Calu3 (cell line): ENCODE data around the gene FGF18. TPM values are rescaled to one million over a fixed set of nuclear protein-coding genes. Genes with fewer than 3 reads are reported as not detected.

ENCODE experiments used
- BruUV-seq: library from RNA; stranded (reverse); fragments of 400-500 nt; replicated peaks from 2 replicates; lab custom pipeline; 2021; lab: Mats Ljungman, UMichigan
- CTCF ChIA-PET: fragments of 300-600 bp; sonication (Branson Sonifier 250); formaldehyde crosslinking; loops from one replicate; lab custom pipeline; 2022; ENCODE audit warnings: antibody characterized with exemption; lab: Charles Lee
- DNase-seq: peaks from one replicate; pipeline ENCODE4 v3.0.0; 2022
- H3K27ac Mint-ChIP-seq: one replicate; pipeline ENCODE4 v1.8.0; 2022; ENCODE audit warnings: mixed read lengths; ENCODE audit not compliant: unreplicated experiment
- H3K27me3 Mint-ChIP-seq: one replicate; pipeline ENCODE4 v1.8.0; 2022; ENCODE audit warnings: mixed read lengths; ENCODE audit not compliant: unreplicated experiment
- H3K36me3 Mint-ChIP-seq: one replicate; pipeline ENCODE4 v1.8.0; 2022; ENCODE audit warnings: mild to moderate bottlenecking, moderate library complexity, mixed read lengths; ENCODE audit not compliant: insufficient read depth, unreplicated experiment
- H3K4me1 Mint-ChIP-seq: one replicate; pipeline ENCODE4 v1.8.0; 2022; ENCODE audit warnings: mild to moderate bottlenecking, low read depth, mixed read lengths; ENCODE audit not compliant: unreplicated experiment
- H3K4me3 Mint-ChIP-seq: one replicate; pipeline ENCODE4 v1.8.0; 2022; ENCODE audit warnings: mild to moderate bottlenecking, low read depth, moderate library complexity, mixed read lengths; ENCODE audit not compliant: unreplicated experiment
- H3K9me3 Mint-ChIP-seq: one replicate; pipeline ENCODE4 v1.8.0; 2022; ENCODE audit warnings: low read depth, mixed read lengths; ENCODE audit not compliant: unreplicated experiment
- intact Hi-C: fragments of 100-400 bp; cut with micrococcal nuclease; formaldehyde crosslinking; loops from one replicate; pipeline ENCODE4 v1.10.0; 2022; ENCODE audit not compliant: unreplicated experiment
- total RNA-seq: library from RNA; stranded (reverse); gene quantifications from 2 replicates; pipeline ENCODE4 v1.2.3, GENCODE V29; 2022
- TF ChIP-seq, protein P1 (sequence below): fragments of 200-600 bp; IDR thresholded peaks from one replicate; pipeline ENCODE4 v1.8.0; 2022; ENCODE audit warnings: antibody characterized with exemption; ENCODE audit not compliant: unreplicated experiment

FGF18 gene
- total RNA-seq, 1 experiment from 2014 or later = 0.76 TPM

DNA sequence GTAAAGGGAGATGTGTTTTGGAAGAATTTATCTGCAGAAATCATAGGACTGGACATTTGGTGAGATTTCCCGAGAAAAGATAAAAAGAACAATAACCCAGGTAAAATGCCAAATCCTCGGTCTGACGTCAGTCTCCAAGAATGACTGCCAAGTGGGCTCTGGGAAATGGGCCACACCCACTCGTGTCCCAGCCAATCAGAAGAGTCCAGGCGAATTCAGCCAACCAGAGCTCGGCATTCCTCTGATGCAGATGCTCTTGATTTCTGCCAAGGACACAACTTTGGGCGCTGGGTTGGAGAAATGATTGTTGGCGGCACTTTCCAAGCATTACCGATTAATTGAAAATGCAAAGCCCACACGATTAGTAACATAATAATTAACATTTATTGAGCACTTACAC is 73.3 kb downstream of the FGF18 start:
- Mint-ChIP-seq H3K4me1 (peaks cover 15% of the 10 kb centered on the region), H3K27me3 (peaks cover 32% of the 10 kb centered on the region), H3K27ac (no peak overlapping the region), H3K4me3 (no peak overlapping the region), H3K36me3 (no peaks in the 10 kb centered on the region), H3K9me3 (no peaks in the 10 kb centered on the region)
- BruUV-seq = no TSS peak
- TF ChIP-seq, protein P1, sequence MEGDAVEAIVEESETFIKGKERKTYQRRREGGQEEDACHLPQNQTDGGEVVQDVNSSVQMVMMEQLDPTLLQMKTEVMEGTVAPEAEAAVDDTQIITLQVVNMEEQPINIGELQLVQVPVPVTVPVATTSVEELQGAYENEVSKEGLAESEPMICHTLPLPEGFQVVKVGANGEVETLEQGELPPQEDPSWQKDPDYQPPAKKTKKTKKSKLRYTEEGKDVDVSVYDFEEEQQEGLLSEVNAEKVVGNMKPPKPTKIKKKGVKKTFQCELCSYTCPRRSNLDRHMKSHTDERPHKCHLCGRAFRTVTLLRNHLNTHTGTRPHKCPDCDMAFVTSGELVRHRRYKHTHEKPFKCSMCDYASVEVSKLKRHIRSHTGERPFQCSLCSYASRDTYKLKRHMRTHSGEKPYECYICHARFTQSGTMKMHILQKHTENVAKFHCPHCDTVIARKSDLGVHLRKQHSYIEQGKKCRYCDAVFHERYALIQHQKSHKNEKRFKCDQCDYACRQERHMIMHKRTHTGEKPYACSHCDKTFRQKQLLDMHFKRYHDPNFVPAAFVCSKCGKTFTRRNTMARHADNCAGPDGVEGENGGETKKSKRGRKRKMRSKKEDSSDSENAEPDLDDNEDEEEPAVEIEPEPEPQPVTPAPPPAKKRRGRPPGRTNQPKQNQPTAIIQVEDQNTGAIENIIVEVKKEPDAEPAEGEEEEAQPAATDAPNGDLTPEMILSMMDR = no peak
- DNase-seq = no peak
- intact Hi-C loops = no loop called here
- CTCF ChIA-PET = interaction anchor here (0.6 to 1.3 kb wide), 2 partner anchors 10 to 28 kb away, joined by 3 to 13 read pairs; no protein-coding TSS in a partner anchor

- CTCF ChIA-PET = interaction anchor here (1.0 to 1.3 kb wide), 3 partner anchors 11 to 27 kb away, joined by 3 to 5 read pairs (median 3); no protein-coding TSS in a partner anchor
- no TSS peak for BruUV-seq
- TF ChIP-seq, protein P1 = no peak
- no peaks in the 10 kb centered on the region for H3K9me3 Mint-ChIP-seq
- H3K36me3 Mint-ChIP-seq = no peaks in the 10 kb centered on the region
- no peak overlapping the region for H3K4me3 Mint-ChIP-seq
- peaks cover 30% of the 10 kb centered on the region for H3K27me3 Mint-ChIP-seq
- DNase-seq = no peak
- peaks cover 15% of the 10 kb centered on the region for H3K4me1 Mint-ChIP-seq
- no peak overlapping the region for H3K27ac Mint-ChIP-seq
- intact Hi-C loops = no loop called here
Observed at GRCh38 chr5:171493646-171494393, 74.4 kb downstream of the FGF18 start.

DNA sequence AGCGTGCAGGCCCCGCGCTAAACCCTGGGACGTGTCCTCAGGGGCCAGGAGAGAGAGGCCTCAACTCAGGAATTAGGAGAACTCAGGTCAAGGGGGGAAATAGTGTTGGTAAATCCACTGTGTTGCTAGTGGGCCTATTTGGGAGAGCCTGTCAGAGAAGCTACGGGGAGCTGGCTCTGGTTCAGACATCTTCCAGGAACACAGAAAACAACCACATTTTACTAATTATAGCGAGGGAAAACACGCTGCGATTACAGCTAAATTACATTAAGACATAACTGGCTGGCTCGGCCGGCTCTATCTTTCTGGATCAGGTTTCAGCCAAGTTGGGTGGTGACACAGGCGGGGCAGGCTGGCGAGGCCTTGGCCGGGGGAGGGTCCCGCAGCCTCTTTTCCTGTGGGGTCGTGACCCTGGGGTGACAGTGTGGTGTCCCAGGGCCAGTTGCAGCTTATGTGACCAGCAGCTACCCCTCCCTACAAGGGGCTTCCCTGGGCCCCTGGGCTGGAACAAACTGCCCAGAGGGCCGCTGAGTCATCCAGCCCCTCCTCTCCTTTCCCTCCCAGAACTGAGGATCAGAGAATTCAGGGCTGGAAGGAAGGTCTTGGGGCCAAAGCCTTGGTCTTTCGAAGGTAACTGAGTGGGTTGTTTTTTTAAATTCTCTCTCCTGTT is 75.1 kb downstream of the FGF18 start:
- intact Hi-C loops = no loop called here
- DNase-seq = peak; percentile 53
- H3K4me3 Mint-ChIP-seq = no peak overlapping the region
- H3K27ac Mint-ChIP-seq = no peak overlapping the region
- CTCF ChIA-PET = interaction anchor here (1.0 to 1.1 kb wide), 2 partner anchors 11 to 26 kb away, joined by 3 to 5 read pairs; no protein-coding TSS in a partner anchor
- H3K36me3 Mint-ChIP-seq = no peaks in the 10 kb centered on the region
- peaks cover 15% of the 10 kb centered on the region for H3K4me1 Mint-ChIP-seq
- H3K27me3 Mint-ChIP-seq = peaks cover 30% of the 10 kb centered on the region
- TF ChIP-seq, protein P1 = no peak
- BruUV-seq = no TSS peak
- no peaks in the 10 kb centered on the region for H3K9me3 Mint-ChIP-seq

DNA sequence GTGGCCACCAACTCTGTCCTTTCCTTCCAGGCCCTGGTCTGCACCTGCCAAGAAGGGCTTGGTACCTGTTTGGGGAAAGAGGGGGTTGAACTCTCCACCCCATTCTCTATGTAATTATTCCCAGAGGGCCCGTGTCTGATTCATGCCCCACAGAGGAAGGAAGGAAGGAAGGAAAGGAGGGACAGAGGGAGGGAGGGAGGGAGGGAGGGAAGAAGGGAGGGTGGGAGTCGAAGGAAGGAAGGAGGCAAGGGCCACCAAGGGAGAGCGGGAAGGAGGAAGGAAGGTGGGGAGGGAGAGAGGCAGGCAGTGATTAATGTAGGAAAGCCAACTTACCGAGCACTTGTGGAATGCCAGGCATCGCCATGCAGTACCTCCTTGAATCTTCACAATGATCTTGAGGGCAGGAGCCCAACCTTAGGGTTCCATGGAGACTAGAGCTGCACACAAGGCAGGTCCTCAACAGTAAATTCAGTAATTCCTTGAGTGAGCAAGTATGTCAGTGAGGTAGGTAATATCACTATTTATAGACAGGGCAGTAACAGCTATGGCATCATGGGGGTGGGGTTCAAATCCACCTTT is 75.8 kb downstream of the FGF18 start:
- peaks cover 15% of the 10 kb centered on the region for H3K4me1 Mint-ChIP-seq
- no peak for DNase-seq
- no peaks in the 10 kb centered on the region for H3K36me3 Mint-ChIP-seq
- BruUV-seq = no TSS peak
- no peaks in the 10 kb centered on the region for H3K9me3 Mint-ChIP-seq
- H3K27ac Mint-ChIP-seq = no peak overlapping the region
- TF ChIP-seq, protein P1 = no peak
- peaks cover 26% of the 10 kb centered on the region for H3K27me3 Mint-ChIP-seq
- intact Hi-C loops = no loop called here
- CTCF ChIA-PET = interaction anchor here (1.0 to 1.1 kb wide), 2 partner anchors 12 to 26 kb away, joined by 3 to 5 read pairs; no protein-coding TSS in a partner anchor
- H3K4me3 Mint-ChIP-seq = no peak overlapping the region
